ENCODE measurements around the gene PIK3R2. TPM values are rescaled to one million over a fixed set of nuclear protein-coding genes. Genes with fewer than 3 reads are reported as not detected.

The PIK3R2 gene
- total RNA-seq, 1 experiment from 2014 or later: 38.1 TPM

DNA sequence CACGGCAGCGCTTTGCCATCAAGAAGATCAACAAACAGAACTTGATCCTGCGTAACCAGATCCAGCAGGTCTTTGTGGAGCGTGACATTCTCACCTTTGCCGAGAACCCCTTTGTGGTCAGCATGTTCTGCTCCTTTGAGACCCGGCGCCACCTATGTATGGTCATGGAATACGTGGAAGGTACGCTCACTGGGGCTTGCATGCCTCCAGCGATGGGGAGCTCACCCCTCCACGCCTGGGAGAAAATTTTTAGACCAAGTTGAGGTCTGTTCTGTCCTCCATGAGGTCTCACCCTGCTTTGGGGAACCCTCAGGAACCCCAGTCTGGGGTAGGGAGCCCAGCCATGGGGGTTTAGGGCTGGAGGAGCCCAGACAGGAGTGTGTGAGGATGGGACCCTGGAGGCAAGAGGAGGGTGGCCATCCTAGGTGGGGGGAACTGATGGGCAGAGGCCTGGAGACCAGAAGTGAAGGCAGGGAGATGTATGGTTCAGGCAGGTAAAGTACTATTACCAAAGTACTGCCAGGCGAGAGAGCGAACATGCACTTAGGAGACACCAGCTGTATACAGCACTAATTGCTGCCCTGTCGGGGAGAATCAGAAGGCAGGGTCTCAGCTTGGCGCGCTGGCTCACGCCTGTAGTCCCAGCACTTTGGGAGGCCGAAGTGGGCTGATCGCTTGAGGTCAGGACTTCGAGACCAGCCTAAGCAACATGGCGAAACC is 22.3 kb upstream of the PIK3R2 start:
- Histone ChIP-seq H3K4me1 (ENCODE audit: insufficient read depth, low read length, poor library complexity, severe bottlenecking) (no peaks in the 10 kb centered on the region), H3K27me3 (replicated peaks; ENCODE audit: insufficient read depth, low read depth, low read length, poor library complexity) (no peaks in the 10 kb centered on the region), H3K36me3 (ENCODE audit: insufficient read depth, low read length, poor library complexity, severe bottlenecking) (no peaks in the 10 kb centered on the region), H3K27ac (ENCODE audit: low read depth, low read length, poor library complexity, severe bottlenecking) (no peak overlapping the region), H3K9me3 (ENCODE audit: low read depth, low read length, poor library complexity, severe bottlenecking) (no peaks in the 10 kb centered on the region), H3K4me3 (ENCODE audit: low read depth, low read length, poor library complexity, severe bottlenecking) (no peak overlapping the region)
- ChIA-PET POLR2A (ENCODE audit: low non-redundant PET) (no interaction called here), CTCF (no interaction called here)
- intact Hi-C loops (cut with micrococcal nuclease; ENCODE audit: unreplicated experiment): no loop called here
- no peak for DNase-seq (ENCODE audit: low spot score)
- no TSS peak for BruUV-seq (replicated peaks)
- TF ChIP-seq CTCF (conservative IDR thresholded peaks at IDR 0.05; ENCODE audit: low read depth, low read length): no peak
- no peak for TF ChIP-seq EZH2 (IDR thresholded peaks at IDR 0.05; ENCODE audit: borderline replicate concordance, low read depth, low read length, poor library complexity, severe bottlenecking)

DNA sequence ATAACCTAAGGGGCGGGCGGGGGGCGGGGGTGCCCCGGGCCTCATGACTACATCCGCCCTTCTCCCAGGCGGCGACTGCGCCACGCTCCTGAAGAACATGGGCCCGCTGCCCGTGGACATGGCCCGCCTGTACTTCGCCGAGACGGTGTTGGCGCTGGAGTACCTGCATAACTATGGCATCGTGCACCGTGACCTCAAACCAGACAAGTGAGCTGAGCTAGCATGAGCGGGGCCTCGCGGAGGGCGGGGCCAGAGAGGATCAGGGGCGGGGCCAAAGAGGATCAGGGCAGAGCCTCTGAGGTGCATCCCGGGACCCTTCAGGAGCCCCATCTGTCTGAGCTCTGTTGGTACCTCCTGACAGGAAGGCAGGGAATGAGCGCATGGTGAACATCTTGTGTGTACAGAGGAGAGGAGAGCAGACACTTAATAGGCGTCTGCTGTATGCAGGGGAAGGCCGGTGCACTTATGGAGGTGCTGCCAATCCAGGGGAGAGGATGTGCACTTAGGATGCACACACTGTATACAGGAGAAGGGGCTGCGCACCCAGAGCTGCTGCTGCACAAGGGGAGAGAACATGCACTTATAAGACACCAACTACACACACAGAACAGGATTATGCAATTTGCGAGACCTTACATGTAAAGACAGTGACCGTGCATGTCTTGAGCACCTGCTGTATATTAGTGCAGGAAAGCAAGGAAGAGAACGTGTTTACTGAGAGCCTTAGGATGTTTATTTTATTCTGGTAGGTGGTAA is 20.9 kb upstream of the PIK3R2 start:
- Histone ChIP-seq H3K27me3 (replicated peaks; ENCODE audit: insufficient read depth, low read depth, low read length, poor library complexity) (no peaks in the 10 kb centered on the region), H3K4me3 (ENCODE audit: low read depth, low read length, poor library complexity, severe bottlenecking) (no peak overlapping the region), H3K36me3 (ENCODE audit: insufficient read depth, low read length, poor library complexity, severe bottlenecking) (no peaks in the 10 kb centered on the region), H3K27ac (ENCODE audit: low read depth, low read length, poor library complexity, severe bottlenecking) (no peak overlapping the region), H3K9me3 (ENCODE audit: low read depth, low read length, poor library complexity, severe bottlenecking) (no peaks in the 10 kb centered on the region), H3K4me1 (ENCODE audit: insufficient read depth, low read length, poor library complexity, severe bottlenecking) (no peaks in the 10 kb centered on the region)
- intact Hi-C loops (cut with micrococcal nuclease; ENCODE audit: unreplicated experiment): no loop called here
- ChIA-PET POLR2A (ENCODE audit: low non-redundant PET) (no interaction called here), CTCF (interaction anchor here (0.5 kb wide), 1 partner anchor 10 kb away, joined by 7 read pairs; no protein-coding TSS in a partner anchor)
- BruUV-seq (replicated peaks): no TSS peak
- no peak for TF ChIP-seq EZH2 (IDR thresholded peaks at IDR 0.05; ENCODE audit: borderline replicate concordance, low read depth, low read length, poor library complexity, severe bottlenecking)
- no peak for TF ChIP-seq CTCF (conservative IDR thresholded peaks at IDR 0.05; ENCODE audit: low read depth, low read length)
- DNase-seq (ENCODE audit: low spot score): peak; percentile 45

GRCh38 chr19:18135712-18136584 is 17.0 kb upstream of the PIK3R2 start:
- Histone ChIP-seq H3K27ac (ENCODE audit: low read depth, low read length, poor library complexity, severe bottlenecking) (no peak overlapping the region), H3K4me1 (ENCODE audit: insufficient read depth, low read length, poor library complexity, severe bottlenecking) (no peaks in the 10 kb centered on the region), H3K4me3 (ENCODE audit: low read depth, low read length, poor library complexity, severe bottlenecking) (no peak overlapping the region), H3K27me3 (replicated peaks; ENCODE audit: insufficient read depth, low read depth, low read length, poor library complexity) (no peaks in the 10 kb centered on the region), H3K9me3 (ENCODE audit: low read depth, low read length, poor library complexity, severe bottlenecking) (no peaks in the 10 kb centered on the region), H3K36me3 (ENCODE audit: insufficient read depth, low read length, poor library complexity, severe bottlenecking) (peaks cover under 1% of the 10 kb centered on the region)
- POLR2A ChIA-PET (ENCODE audit: low non-redundant PET): no interaction called here
- TF ChIP-seq EZH2 (IDR thresholded peaks at IDR 0.05; ENCODE audit: borderline replicate concordance, low read depth, low read length, poor library complexity, severe bottlenecking) (no peak), CTCF (conservative IDR thresholded peaks at IDR 0.05; ENCODE audit: low read depth, low read length) (no peak)
- intact Hi-C loops (cut with micrococcal nuclease; ENCODE audit: unreplicated experiment): no loop called here
- DNase-seq (ENCODE audit: low spot score): no peak
- CTCF ChIA-PET: no interaction called here
- BruUV-seq (replicated peaks): no TSS peak

Measured in A673 (cell line).